ENCODE data around the gene IL17RA.
A peak's percentile ranks its signal among the peaks of the same experiment; 100 is the strongest.

Gene IL17RA

DNA sequence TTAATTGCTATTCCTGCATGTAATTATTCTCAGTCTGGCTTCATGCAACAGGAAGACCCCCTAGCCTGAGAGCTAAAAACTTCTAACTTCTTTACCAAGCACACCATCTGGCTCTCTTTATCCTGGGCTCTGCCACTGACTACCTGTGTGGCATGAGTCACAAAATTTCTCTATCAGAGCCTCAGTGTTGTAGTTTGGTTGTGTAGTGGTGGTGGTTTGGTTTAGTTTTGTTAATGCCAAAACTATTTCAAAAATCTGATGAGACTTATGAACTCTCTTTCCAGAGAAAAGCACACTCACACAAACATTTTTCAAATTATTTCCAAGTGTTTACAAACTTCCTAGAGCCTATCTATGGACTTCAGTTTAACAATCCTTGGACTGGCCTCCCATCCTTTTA is 7.5 kb upstream of the IL17RA start:
- FAIRE-seq (no peak), DNase-seq (ENCODE audit: extremely low spot score, insufficient read length, low read depth) (no peak)

DNA sequence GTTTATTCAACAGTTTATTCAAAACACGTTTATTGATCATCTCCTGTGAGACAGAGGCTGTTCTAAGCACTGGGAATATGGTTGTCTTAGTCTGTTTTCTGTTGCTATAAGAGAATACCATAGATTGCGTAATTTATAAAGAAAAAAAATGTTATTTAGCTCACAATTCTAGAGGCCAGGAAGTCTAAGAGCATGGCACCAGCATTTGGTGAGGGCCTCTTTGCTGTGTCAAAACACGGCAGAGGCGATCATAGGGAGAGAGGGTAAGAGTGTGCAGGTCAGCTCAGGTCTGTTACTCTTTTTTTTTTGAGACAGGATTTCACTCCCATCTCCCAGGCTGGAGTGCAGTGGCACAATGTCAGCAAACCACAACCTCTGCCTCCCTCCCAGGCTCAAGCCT is 5.2 kb upstream of the IL17RA start:
- FAIRE-seq (no peak), DNase-seq (ENCODE audit: extremely low spot score, insufficient read length, low read depth) (no peak)

- DNase-seq (ENCODE audit: extremely low spot score, insufficient read length, low read depth) (no peak), FAIRE-seq (no peak)
Observed at GRCh38 chr22:17083255-17083654, 1.5 kb upstream of the IL17RA start.

GRCh38 chr22:17083811-17084441 is 874 bp upstream of the IL17RA start:
- FAIRE-seq (no peak), DNase-seq (ENCODE audit: extremely low spot score, insufficient read length, low read depth) (no peak)

DNA sequence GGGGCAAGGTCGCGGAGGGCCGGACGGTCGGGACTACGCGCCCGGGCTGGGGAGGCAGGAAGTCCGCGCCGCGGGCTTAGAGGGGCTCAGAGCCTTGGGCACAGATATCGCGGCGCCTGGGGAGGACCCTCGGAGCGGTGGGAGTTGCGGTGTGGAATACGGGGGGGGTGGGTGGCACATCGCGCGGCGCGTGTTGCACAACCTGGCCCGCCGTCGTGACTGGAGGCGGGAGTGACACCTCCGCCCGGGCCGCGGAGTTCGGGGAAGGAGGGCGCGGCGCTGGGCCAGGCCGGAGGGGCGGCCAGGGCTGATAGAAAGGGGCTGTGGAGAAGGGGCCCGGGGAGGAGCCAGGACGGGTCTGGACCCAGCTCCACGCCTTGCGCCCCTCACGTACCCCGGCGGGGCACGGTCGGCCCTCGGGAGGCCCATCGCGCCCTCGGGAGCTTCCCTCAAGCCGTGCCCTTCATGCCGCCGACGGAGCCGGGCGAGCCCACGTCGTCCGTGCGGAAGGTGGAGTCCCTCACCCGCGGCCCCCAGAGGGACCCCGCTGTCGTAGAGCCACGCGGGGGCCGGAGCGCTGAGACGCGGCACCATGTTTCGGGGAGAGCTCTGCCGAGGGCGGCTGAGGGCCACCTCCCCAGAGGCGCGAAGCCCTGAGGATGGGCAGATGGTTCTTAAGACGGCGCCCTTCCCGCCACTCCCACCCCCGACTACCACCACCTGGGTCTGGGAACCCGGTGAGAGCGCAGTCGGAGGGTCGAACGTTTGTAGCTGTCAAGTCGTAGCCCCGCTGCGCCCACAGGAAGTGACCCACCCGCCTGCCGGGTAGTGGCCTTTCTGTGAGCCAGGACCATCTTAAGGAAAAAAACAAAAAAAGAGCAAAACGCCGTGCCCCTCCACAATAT is 729 bp downstream of the IL17RA start:
- DNase-seq (ENCODE audit: extremely low spot score, insufficient read length, low read depth) (no peak), FAIRE-seq (no peak)

DNA sequence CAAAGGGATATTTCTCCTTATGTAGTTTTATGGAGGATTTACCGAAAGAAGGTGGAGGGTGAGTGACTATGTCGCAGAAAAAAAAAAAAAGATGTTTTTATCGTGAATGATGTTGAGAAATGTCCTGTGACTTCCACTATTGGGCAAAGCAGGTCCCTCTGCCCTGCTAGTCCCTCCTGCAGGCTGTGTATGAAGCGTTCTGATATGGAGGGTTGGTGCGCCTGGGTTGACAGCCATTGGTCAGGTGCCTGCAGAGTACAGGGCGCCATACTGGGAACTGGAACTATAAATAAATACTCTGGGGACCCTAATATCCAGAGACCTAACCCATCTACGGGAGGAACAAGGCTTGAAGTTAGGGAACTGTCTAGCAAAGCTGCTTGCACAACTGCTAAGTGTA is 1.5 kb downstream of the IL17RA start:
- DNase-seq (ENCODE audit: extremely low spot score, insufficient read length, low read depth) (no peak), FAIRE-seq (no peak)

- DNase-seq (ENCODE audit: extremely low spot score, insufficient read length, low read depth) (no peak), FAIRE-seq (no peak)
Observed at GRCh38 chr22:17086788-17087497, 2.1 kb downstream of the IL17RA start.

DNA sequence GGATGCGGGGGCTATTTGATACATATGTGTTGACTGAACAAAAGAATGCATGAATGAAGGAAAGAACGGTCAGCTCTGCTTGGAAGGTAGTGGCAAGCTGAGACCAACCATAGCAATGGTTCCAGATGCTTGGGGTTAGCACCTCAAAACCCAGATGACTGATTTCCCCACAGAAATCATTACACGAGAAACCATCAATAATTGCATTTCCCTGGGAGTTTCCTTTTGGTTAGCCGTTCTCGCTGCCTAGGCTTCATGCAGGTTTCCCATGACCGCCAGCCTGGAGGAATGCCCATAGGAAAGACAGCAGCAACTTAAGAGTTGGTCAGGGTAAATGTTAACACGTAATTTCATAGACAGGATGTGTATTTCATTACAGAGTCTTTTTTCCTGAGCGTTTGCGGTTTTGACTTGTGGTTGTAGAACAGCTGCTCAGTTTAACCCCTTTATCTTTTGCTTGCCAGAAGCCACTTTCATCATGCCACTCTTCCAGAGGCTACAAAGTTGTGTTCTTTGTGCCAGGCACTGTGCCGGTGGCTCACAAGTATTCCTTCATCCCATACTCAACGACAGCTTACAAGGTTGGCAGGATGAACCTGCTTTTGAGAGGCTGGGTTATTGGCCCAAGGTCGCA is 2.8 kb downstream of the IL17RA start:
- peak; percentile 94 for FAIRE-seq
- no peak for DNase-seq (ENCODE audit: extremely low spot score, insufficient read length, low read depth)

DNA sequence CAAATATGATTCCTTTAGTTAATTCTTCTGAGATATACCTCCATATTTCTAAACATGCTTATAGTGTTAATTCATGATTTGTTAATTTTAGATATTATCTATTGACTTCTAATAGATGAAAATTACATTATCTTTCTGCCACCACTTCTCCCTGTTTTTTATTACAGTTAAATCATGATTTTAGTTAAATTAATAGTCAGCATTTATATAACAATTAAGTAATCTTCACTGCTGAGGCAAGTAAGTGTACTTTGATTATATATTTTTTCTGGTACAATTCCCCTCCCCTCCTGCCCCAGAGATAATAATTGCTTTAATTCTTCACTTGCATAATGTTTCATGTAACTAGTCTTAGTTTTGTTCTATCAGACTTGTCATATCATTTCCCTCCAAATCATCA is 5.8 kb downstream of the IL17RA start:
- FAIRE-seq, result no peak
- no peak for DNase-seq (ENCODE audit: extremely low spot score, insufficient read length, low read depth)

DNA sequence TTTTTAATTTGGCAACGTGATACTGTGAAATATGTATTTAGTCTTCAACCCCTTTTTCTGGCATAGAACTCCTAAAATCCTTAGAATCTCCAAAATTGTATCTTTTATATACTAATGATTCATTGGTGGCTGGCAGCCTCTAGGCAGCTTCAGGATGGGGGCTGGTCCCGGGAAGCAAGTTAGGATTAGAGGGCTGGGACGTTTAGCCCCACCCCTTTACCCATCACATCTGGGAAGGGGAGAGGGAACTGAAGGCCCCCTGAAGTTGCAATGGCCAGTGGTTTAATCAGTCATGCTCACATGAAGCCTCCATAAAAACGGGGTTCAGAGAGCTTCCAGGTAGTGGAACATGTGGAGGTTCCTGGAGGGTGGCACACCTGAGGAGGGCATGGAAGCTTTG is 7.1 kb downstream of the IL17RA start:
- FAIRE-seq, result no peak
- DNase-seq (ENCODE audit: extremely low spot score, insufficient read length, low read depth), result no peak

GRCh38 chr22:17093081-17093480 is 8.3 kb downstream of the IL17RA start:
- FAIRE-seq, result no peak
- no peak for DNase-seq (ENCODE audit: extremely low spot score, insufficient read length, low read depth)

DNA sequence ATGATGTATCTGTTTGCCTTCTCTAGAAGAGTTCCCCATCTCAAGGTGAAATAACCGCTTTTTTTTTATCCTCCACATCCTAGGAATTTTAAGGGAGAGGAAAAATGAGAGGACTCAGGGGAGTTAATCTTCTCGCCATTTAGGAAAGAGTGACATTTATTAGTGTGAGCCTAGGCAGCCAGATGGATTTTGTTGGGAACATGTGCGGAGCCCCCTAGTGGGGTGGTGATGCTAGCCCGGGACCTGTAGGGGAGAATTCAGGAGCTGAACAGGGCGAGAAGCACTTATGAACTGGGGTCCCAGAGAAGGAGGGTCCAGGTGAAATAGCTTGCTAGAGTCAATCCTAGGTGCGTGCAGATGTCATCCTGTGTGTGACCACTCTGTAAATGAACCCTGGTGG is 10.7 kb downstream of the IL17RA start:
- no peak for FAIRE-seq
- no peak for DNase-seq (ENCODE audit: extremely low spot score, insufficient read length, low read depth)

GRCh38 chr22:17096071-17096470 is 11.3 kb downstream of the IL17RA start:
- FAIRE-seq (no peak), DNase-seq (ENCODE audit: extremely low spot score, insufficient read length, low read depth) (no peak)

DNA sequence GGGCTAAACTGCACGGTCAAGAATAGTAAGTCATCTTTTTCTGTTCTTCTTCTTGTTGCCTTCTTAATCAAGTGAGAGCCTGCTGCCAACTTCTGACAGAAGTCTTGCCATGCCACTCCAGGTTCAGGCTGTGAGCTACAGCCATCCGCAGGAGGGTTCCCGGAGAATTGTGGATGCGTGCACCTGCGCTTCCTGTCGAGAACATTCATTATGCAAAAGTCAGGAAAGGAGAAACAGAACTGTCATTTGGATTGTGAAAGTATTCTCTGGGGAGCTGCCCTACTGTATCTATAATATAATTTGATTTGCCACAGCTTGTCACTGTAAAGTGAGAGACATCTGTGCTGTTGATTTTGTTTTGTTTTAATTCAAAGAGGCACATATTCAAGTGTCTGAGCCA is 12.3 kb downstream of the IL17RA start:
- no peak for FAIRE-seq

GRCh38 chr22:17097701-17098100 is 12.9 kb downstream of the IL17RA start:
- FAIRE-seq, result no peak
- DNase-seq (ENCODE audit: extremely low spot score, insufficient read length, low read depth), result no peak

More for the DNA sequence above, 12.3 kb downstream of the IL17RA start:
- DNase-seq (ENCODE audit: extremely low spot score, insufficient read length, low read depth), result no peak

- DNase-seq (ENCODE audit: extremely low spot score, insufficient read length, low read depth) (no peak), FAIRE-seq (peak; percentile 73)
Observed at GRCh38 chr22:17098379-17098819, 13.6 kb downstream of the IL17RA start.

DNA sequence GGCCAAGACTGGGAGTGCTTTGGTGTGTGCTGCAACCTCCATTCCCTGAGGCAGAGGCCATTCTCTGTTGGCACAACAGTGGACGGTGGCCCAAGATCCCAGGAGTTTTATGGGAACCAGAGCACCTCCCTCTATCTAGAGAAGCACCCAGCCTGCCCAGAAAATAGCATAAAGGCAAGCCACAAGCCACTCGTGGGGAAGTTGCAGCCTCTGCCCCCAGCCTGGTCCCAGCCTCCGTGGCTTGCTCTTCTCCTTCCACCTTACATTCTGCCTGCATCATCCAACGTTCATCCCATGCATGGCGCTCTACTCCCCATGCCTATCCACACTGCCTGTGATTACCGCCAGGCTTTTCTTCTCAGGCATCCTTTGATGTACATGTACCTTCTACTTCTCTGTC is 15.8 kb downstream of the IL17RA start:
- FAIRE-seq, result no peak
- no peak for DNase-seq (ENCODE audit: extremely low spot score, insufficient read length, low read depth)

GRCh38 chr22:17101475-17102296 is 16.9 kb downstream of the IL17RA start:
- DNase-seq (ENCODE audit: extremely low spot score, insufficient read length, low read depth), result no peak
- FAIRE-seq, result no peak

DNA sequence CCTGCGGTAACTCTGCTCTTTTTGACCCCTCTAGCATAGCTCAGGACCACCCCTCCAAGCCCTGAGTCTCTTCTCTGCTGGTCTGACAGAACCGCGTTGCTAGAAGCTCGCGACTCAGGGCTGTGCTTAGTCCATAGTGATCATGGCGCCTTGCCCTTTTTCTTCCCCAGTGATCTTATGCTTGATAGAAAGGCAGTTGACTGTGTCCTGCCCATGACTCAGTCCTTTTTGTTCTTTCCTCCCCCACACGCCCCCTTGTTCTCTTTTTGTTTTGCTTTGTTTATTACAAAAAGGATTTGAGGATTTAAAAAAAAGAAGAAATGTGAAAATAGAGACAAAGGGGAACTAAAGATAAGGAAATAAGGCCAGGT is 17.5 kb downstream of the IL17RA start:
- no peak for FAIRE-seq
- no peak for DNase-seq (ENCODE audit: extremely low spot score, insufficient read length, low read depth)

- no peak for DNase-seq (ENCODE audit: extremely low spot score, insufficient read length, low read depth)
- no peak for FAIRE-seq
Observed at GRCh38 chr22:17103351-17103750, 18.6 kb downstream of the IL17RA start.

Measured in GM18507 (cell line).